Measurements from ENCODE around the gene VAV1. TPM values are rescaled to one million over a fixed set of nuclear protein-coding genes. Genes with fewer than 3 reads are reported as not detected.

Gene VAV1
- total RNA-seq, 1 donor from 2014 or later = not detected

- H3K27me3 Mint-ChIP-seq (ENCODE audit: low read depth) = no peaks in the 10 kb centered on the region
- no peak overlapping the region for H3K4me3 Mint-ChIP-seq
- no peaks in the 10 kb centered on the region for H3K4me1 Mint-ChIP-seq
- no peaks in the 10 kb centered on the region for H3K36me3 Mint-ChIP-seq
- peaks cover 33% of the 10 kb centered on the region for H3K9me3 Mint-ChIP-seq
- H3K27ac Mint-ChIP-seq = no peak overlapping the region
- no peak for DNase-seq (ENCODE audit: low spot score in 2 of 2, unreplicated experiment in 2 of 2)
- no peak for TF ChIP-seq CTCF (IDR thresholded peaks at IDR 0.05; ENCODE audit: unreplicated experiment)
These were observed 34.8 kb downstream of the VAV1 start for GRCh38 chr19:6807291-6807690.

GRCh38 chr19:6808494-6808893 lies 36.0 kb downstream of the VAV1 start:
- no peaks in the 10 kb centered on the region for H3K36me3 Mint-ChIP-seq
- no peaks in the 10 kb centered on the region for H3K27me3 Mint-ChIP-seq (ENCODE audit: low read depth)
- no peak overlapping the region for H3K27ac Mint-ChIP-seq
- no peak for TF ChIP-seq CTCF (IDR thresholded peaks at IDR 0.05; ENCODE audit: unreplicated experiment)
- no peak for DNase-seq (ENCODE audit: low spot score in 2 of 2, unreplicated experiment in 2 of 2)
- peaks cover 29% of the 10 kb centered on the region for H3K9me3 Mint-ChIP-seq
- no peaks in the 10 kb centered on the region for H3K4me1 Mint-ChIP-seq
- H3K4me3 Mint-ChIP-seq = no peak overlapping the region

- no peaks in the 10 kb centered on the region for H3K36me3 Mint-ChIP-seq
- no peaks in the 10 kb centered on the region for H3K27me3 Mint-ChIP-seq (ENCODE audit: low read depth)
- peaks cover 29% of the 10 kb centered on the region for H3K9me3 Mint-ChIP-seq
- H3K4me3 Mint-ChIP-seq = no peak overlapping the region
- no peak overlapping the region for H3K27ac Mint-ChIP-seq
- DNase-seq (ENCODE audit: low spot score in 2 of 2, unreplicated experiment in 2 of 2) = no peak
- no peak for TF ChIP-seq CTCF (IDR thresholded peaks at IDR 0.05; ENCODE audit: unreplicated experiment)
- H3K4me1 Mint-ChIP-seq = no peaks in the 10 kb centered on the region
These were observed 36.8 kb downstream of the VAV1 start for GRCh38 chr19:6809262-6809661.

- Mint-ChIP-seq H3K36me3 (no peaks in the 10 kb centered on the region), H3K4me1 (no peaks in the 10 kb centered on the region), H3K4me3 (no peak overlapping the region), H3K9me3 (peaks cover 40% of the 10 kb centered on the region), H3K27ac (no peak overlapping the region), H3K27me3 (ENCODE audit: low read depth) (no peaks in the 10 kb centered on the region)
- TF ChIP-seq CTCF (IDR thresholded peaks at IDR 0.05; ENCODE audit: unreplicated experiment) = no peak
- DNase-seq (ENCODE audit: low spot score in 2 of 2, unreplicated experiment in 2 of 2) = no peak
These were observed 38.9 kb downstream of the VAV1 start for GRCh38 chr19:6811378-6811777.

- H3K4me3 Mint-ChIP-seq = no peak overlapping the region
- H3K4me1 Mint-ChIP-seq = no peaks in the 10 kb centered on the region
- H3K27me3 Mint-ChIP-seq (ENCODE audit: low read depth) = no peaks in the 10 kb centered on the region
- H3K27ac Mint-ChIP-seq = no peak overlapping the region
- no peaks in the 10 kb centered on the region for H3K36me3 Mint-ChIP-seq
- no peak for TF ChIP-seq CTCF (IDR thresholded peaks at IDR 0.05; ENCODE audit: unreplicated experiment)
- no peak for DNase-seq (ENCODE audit: low spot score in 2 of 2, unreplicated experiment in 2 of 2)
- peaks cover 39% of the 10 kb centered on the region for H3K9me3 Mint-ChIP-seq
These were observed 39.4 kb downstream of the VAV1 start for GRCh38 chr19:6811906-6812305.

GRCh38 chr19:6812612-6813011 lies 40.1 kb downstream of the VAV1 start:
- H3K27ac Mint-ChIP-seq = no peak overlapping the region
- H3K9me3 Mint-ChIP-seq = peaks cover 43% of the 10 kb centered on the region
- TF ChIP-seq CTCF (IDR thresholded peaks at IDR 0.05; ENCODE audit: unreplicated experiment) = no peak
- H3K27me3 Mint-ChIP-seq (ENCODE audit: low read depth) = no peaks in the 10 kb centered on the region
- no peaks in the 10 kb centered on the region for H3K4me1 Mint-ChIP-seq
- DNase-seq (ENCODE audit: low spot score in 2 of 2, unreplicated experiment in 2 of 2) = no peak
- no peak overlapping the region for H3K4me3 Mint-ChIP-seq
- peaks cover 2% of the 10 kb centered on the region for H3K36me3 Mint-ChIP-seq
